HG02970 (cell line): ENCODE data around the gene CBX5.
"Not testable (repeated sequence)": the region's sequence is repeated elsewhere in the genome, so short reads cannot be mapped to it uniquely, and the experiment has no call there.

ENCODE experiments used
- ATAC-seq: cut with Tn5 transposase; IDR thresholded peaks from one replicate; pipeline ENCODE4 v1.9.1; 2021; ENCODE audit warnings: mild to moderate bottlenecking, moderate library complexity, moderate number of reproducible peaks; ENCODE audit not compliant: unreplicated experiment, low FRiP score

The CBX5 gene

GRCh38 chr12:54279632-54280467 lies at the start of gene CBX5:
Gene CBX5 (minus strand): TSS chr12:54280122. CDS start chr12:54257650, 22,472 bp downstream.
- peak; percentile 72 for ATAC-seq

GRCh38 chr12:54328595-54329337 lies 48.8 kb upstream of the CBX5 start:
- ATAC-seq = no peak

GRCh38 chr12:54325442-54326109 lies 45.7 kb upstream of the CBX5 start:
- not testable (repeated sequence) for ATAC-seq

GRCh38 chr12:54324617-54325441 lies 44.9 kb upstream of the CBX5 start, which contains the start of gene COPZ1:
Gene COPZ1 (plus strand): TSS chr12:54325131. CDS start chr12:54325164, 33 bp downstream.
- ATAC-seq = peak; percentile 98

- no peak for ATAC-seq
Measured at GRCh38 chr12:54321363-54321762, 41.4 kb upstream of the CBX5 start.

- not testable (repeated sequence) for ATAC-seq
Measured at GRCh38 chr12:54312309-54312708, 32.4 kb upstream of the CBX5 start.

- ATAC-seq = no peak
Measured at GRCh38 chr12:54311051-54311450, 31.1 kb upstream of the CBX5 start.

GRCh38 chr12:54306925-54307741 lies 27.2 kb upstream of the CBX5 start:
- ATAC-seq = no peak

GRCh38 chr12:54304187-54304810 lies 24.4 kb upstream of the CBX5 start:
- ATAC-seq = no peak

GRCh38 chr12:54303640-54304039 lies 23.7 kb upstream of the CBX5 start:
- no peak for ATAC-seq

GRCh38 chr12:54301428-54302048 lies 21.6 kb upstream of the CBX5 start:
- no peak for ATAC-seq

GRCh38 chr12:54300732-54301427 lies 21.0 kb upstream of the CBX5 start, which contains the start of gene NFE2:
Gene NFE2 (minus strand): TSS chr12:54301015. CDS start chr12:54295248, 5,767 bp downstream.
- ATAC-seq = no peak

- ATAC-seq = no peak
Measured at GRCh38 chr12:54300225-54300731, 20.4 kb upstream of the CBX5 start.

- no peak for ATAC-seq
Measured at GRCh38 chr12:54299515-54300224, 19.7 kb upstream of the CBX5 start.

GRCh38 chr12:54298904-54299303 lies 19.0 kb upstream of the CBX5 start:
- no peak for ATAC-seq

- no peak for ATAC-seq
Measured at GRCh38 chr12:54296393-54297099, 16.6 kb upstream of the CBX5 start.
